ENCODE data around the gene CAMK1.

DNA sequence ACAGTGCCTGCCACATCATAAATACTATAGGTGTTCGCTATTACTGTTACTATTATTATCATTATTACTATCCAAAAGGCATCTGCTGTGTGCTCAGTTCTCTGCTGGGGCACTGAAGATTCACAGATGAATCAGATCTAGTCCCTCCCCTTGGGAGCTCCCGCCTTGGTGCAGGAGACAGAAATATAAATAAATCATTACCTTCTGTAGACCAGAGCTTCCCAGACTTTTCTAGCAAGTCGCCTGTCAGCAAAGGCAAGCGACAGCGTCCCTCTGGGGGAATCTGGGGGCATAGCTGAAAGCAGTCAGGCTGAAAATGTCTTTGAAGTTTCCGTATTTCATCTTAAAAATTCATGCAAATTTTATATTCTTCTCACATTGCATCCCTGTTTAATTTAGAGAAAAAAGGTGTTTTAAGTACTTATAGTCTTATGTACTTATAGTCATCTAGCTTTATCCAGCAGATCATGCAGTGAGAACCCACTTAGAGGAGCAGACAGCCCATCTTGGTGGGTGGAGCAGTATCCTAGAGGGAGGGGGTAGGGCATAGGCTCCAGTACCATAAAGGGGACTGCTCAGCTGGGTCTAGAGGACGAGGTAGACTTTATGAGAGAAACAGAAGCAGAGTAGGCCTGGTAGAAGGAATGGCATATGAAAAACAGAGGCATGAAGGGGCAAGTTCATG, 48.6 kb downstream of the CAMK1 start:
- TF ChIP-seq POLR2A (IDR thresholded peaks at IDR 0.05) (no peak), EP300 (IDR thresholded peaks at IDR 0.05) (no peak), CTCF (IDR thresholded peaks at IDR 0.05) (no peak)
